ENCODE results near the gene NINJ1. TPM values are rescaled to one million over a fixed set of nuclear protein-coding genes. Genes with fewer than 3 reads are reported as not detected.

NINJ1 gene
- total and polyA plus RNA-seq, 7 donors = 28.9 to 116 (median 57.8) TPM

GRCh38 chr9:93180938-93181337, 46.9 kb upstream of the NINJ1 start:
- 68 to 86% methylated on average over 1 of the region's 1 CpG for WGBS, 2 donors

DNA sequence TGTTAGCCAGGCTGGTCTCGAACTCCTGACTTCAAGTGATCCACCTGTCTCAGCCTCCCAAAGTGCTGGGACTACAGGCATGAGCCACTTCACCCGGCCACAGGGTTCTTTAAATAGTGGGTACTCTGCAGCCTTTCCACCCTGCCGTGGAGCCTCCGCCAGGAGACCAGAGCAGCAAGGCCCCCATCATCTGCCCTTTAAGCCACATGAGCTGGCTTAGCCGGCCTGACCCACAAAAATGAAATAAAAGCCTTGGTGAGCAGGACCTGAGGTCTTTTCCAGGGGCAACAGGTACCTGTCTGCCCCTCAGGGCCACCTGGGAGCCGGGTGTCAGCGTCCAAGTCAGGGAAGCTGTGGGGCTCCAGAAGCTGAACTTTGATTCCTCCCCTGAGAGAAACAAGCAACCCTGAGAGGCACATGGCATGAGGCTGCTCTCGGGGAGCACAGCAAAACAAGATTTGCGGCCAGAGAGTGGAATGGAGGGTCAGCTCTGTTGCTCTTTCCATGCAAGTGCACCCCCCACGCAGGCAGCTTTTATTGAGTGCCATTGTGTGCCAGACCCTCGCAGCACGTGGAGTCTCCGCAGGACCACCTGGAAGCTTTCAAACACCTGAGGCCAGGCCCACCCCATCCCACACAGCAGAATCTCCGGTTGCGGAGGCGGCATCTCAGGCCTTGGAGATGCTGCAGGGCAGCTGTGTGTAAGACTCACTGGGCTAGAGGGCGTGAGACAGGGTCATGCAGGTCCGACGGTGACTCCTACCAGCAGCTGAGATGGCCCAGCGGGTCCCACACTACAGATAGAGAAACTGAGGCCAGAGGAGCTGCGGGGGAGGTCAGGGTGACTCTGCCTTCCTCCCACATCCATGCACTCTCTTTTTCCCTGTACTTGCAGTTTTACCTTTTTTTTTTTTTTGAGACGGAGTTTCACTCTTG, 45.1 kb upstream of the NINJ1 start:
- Histone ChIP-seq H3K27ac (no peak overlapping the region), H3K4me1 (peaks cover 0 to 16% (median 14%) of the 10 kb centered on the region in 4 donors), H3K4me3 (no peak overlapping the region), H3K27me3 (peaks cover 0 to 6% (median 0%) of the 10 kb centered on the region in 3 donors), H3K36me3 (no peaks in the 10 kb centered on the region), H3K9me3 (no peaks in the 10 kb centered on the region)
- TF ChIP-seq POLR2A (IDR thresholded peaks at IDR 0.05) (no peak), EP300 (IDR thresholded peaks at IDR 0.05) (no peak), POLR2AphosphoS5 (IDR thresholded peaks at IDR 0.05) (no peak)
- TF ChIP-seq, protein P1, sequence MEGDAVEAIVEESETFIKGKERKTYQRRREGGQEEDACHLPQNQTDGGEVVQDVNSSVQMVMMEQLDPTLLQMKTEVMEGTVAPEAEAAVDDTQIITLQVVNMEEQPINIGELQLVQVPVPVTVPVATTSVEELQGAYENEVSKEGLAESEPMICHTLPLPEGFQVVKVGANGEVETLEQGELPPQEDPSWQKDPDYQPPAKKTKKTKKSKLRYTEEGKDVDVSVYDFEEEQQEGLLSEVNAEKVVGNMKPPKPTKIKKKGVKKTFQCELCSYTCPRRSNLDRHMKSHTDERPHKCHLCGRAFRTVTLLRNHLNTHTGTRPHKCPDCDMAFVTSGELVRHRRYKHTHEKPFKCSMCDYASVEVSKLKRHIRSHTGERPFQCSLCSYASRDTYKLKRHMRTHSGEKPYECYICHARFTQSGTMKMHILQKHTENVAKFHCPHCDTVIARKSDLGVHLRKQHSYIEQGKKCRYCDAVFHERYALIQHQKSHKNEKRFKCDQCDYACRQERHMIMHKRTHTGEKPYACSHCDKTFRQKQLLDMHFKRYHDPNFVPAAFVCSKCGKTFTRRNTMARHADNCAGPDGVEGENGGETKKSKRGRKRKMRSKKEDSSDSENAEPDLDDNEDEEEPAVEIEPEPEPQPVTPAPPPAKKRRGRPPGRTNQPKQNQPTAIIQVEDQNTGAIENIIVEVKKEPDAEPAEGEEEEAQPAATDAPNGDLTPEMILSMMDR (IDR thresholded peaks at IDR 0.05) = no peak
- no peak for DNase-seq
- WGBS, 2 donors = 90 to 92% methylated on average over 22 of the region's 22 CpGs
- intact Hi-C loops (cut with DNase I) = no loop called here

More at GRCh38 chr9:93180938-93181337, 46.9 kb upstream of the NINJ1 start:
- no peak for DNase-seq
- no peaks in the 10 kb centered on the region for H3K9me3 ChIP-seq
- intact Hi-C loops (cut with DNase I) = loop anchor here (10.0 kb wide), 1 partner anchor 274 kb away; the partner anchor contains the start of genes FAM120A and FAM120AOS
- no peak overlapping the region for H3K27ac ChIP-seq
- H3K36me3 ChIP-seq = no peaks in the 10 kb centered on the region
- H3K4me3 ChIP-seq = no peak overlapping the region
- TF ChIP-seq POLR2AphosphoS5 (IDR thresholded peaks at IDR 0.05) = no peak
- TF ChIP-seq, protein P1 (IDR thresholded peaks at IDR 0.05) = no peak
- no peak for TF ChIP-seq POLR2A (IDR thresholded peaks at IDR 0.05)
- TF ChIP-seq EP300 (IDR thresholded peaks at IDR 0.05) = no peak
- peaks cover 0 to 29% (median 26%) of the 10 kb centered on the region in 4 donors for H3K4me1 ChIP-seq
- peaks cover 0 to 6% (median 0%) of the 10 kb centered on the region in 3 donors for H3K27me3 ChIP-seq

GRCh38 chr9:93177676-93178075, 43.6 kb upstream of the NINJ1 start:
- H3K27ac ChIP-seq = no peak overlapping the region
- no peak for TF ChIP-seq POLR2A (IDR thresholded peaks at IDR 0.05)
- TF ChIP-seq, protein P1 (IDR thresholded peaks at IDR 0.05) = no peak
- TF ChIP-seq POLR2AphosphoS5 (IDR thresholded peaks at IDR 0.05) = no peak
- no peak for TF ChIP-seq EP300 (IDR thresholded peaks at IDR 0.05)
- intact Hi-C loops (cut with DNase I) = no loop called here
- H3K27me3 ChIP-seq = no peaks in the 10 kb centered on the region
- H3K36me3 ChIP-seq = no peaks in the 10 kb centered on the region
- H3K4me3 ChIP-seq = no peak overlapping the region
- 86 to 91% methylated on average over 6 of the region's 6 CpGs for WGBS, 2 donors
- no peak for DNase-seq
- no peaks in the 10 kb centered on the region for H3K9me3 ChIP-seq
- peaks cover 0 to 6% (median 3%) of the 10 kb centered on the region in 4 donors for H3K4me1 ChIP-seq

DNA sequence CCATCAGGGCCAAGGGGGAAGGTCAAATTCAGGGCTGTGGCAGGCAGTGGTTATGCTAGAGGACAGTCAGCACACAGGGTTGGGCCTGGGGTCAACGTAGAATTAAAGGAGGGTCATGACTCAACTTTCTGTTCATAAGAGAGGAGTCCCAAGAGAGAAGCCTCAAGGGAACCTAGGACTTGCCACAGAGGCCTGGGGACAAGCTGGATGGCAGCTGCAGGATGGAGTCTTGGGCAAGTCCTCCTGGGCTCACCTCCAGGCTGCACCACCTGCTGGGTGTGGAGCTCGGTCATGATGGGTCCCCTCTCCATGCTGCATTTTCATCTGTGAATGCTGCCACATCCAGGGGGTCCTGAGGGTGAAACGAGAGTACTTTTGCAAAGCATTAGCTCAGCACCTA, 40.9 kb upstream of the NINJ1 start:
- TF ChIP-seq, protein P1 (IDR thresholded peaks at IDR 0.05) = no peak
- TF ChIP-seq EP300 (IDR thresholded peaks at IDR 0.05) (no peak), POLR2AphosphoS5 (IDR thresholded peaks at IDR 0.05) (no peak), POLR2A (IDR thresholded peaks at IDR 0.05) (no peak)
- intact Hi-C loops (cut with DNase I) = no loop called here
- H3K9me3 ChIP-seq = no peaks in the 10 kb centered on the region
- 65 to 83% methylated on average over 3 of the region's 3 CpGs for WGBS, 2 donors
- no peaks in the 10 kb centered on the region for H3K36me3 ChIP-seq
- no peak for DNase-seq
- no peak overlapping the region for H3K4me3 ChIP-seq
- H3K4me1 ChIP-seq = no peaks in the 10 kb centered on the region
- no peaks in the 10 kb centered on the region for H3K27me3 ChIP-seq
- no peak overlapping the region for H3K27ac ChIP-seq
